DMS53 (cell line): Measurements from ENCODE around the gene ZAR1L.
A peak's percentile ranks its signal among the peaks of the same experiment; 100 is the strongest.

Source experiments
- DNase-seq: peaks from one replicate; lab custom pipeline; 2025; lab: John Stamatoyannopoulos, UW

ZAR1L gene

DNA sequence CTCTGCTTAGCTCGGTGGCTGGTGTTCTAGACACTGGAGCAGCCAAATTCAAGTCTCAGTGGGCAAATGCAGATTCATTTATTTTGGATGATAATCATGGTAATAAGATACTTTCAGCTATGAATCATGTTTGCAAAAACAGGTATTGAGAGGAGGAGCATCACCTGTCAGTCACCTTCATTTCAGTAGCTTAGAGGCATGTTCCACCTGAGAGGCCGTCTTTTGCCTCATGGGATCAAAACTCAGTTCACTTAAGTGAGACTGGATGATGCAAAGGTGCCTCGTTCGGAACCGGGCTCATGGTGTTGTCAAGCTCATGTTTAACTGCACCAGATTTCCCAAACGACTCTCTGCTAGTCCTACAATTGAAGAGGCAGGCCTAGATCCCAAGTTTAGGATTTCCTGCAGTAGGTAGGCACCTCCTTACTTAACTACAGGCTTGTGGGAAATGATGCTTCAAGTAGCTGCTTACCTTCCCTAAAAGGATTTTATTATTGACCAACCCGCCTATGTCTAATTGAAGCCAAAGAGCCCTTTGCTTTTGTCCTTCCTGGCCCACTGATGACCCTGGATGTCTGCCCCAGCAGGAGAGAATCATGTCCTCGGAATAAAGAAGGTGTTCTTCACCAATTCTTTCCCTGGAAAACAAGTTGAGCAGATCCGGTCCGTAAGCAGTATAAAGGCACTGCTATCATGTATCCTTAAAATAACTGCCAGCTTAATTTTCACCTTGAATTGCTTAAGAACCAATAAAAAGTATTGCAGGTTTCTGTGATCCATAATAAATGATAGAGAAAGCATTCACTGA is 60.0 kb downstream of the ZAR1L start:
- DNase-seq = peak; percentile 73

- no peak for DNase-seq
Observed at GRCh38 chr13:32254416-32254815, 60.7 kb downstream of the ZAR1L start.

DNA sequence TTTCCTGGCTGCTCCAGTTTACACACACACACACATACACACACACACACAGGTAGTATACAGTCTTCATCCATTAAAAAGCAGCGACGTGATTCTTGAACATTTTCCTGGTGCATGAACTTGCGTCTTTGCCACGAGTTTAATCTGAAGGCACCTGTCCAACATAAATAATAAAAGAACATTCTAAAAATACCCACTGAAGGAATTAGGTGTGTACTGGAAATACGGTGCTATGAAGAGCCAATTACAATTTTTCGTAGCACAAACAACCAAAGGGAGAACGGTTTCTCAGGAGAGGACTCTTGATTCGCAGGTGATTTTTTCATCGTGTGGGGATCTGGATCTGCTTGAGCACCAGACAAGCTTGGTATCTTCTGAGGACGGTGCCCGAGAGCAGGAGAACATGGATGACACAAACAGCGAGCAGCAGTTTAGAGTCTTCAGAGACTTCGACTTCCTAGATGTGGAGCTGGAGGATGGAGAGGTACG is 61.2 kb downstream of the ZAR1L start:
- no peak for DNase-seq
